ENCODE data around the gene ZNF566.

Gene ZNF566

DNA sequence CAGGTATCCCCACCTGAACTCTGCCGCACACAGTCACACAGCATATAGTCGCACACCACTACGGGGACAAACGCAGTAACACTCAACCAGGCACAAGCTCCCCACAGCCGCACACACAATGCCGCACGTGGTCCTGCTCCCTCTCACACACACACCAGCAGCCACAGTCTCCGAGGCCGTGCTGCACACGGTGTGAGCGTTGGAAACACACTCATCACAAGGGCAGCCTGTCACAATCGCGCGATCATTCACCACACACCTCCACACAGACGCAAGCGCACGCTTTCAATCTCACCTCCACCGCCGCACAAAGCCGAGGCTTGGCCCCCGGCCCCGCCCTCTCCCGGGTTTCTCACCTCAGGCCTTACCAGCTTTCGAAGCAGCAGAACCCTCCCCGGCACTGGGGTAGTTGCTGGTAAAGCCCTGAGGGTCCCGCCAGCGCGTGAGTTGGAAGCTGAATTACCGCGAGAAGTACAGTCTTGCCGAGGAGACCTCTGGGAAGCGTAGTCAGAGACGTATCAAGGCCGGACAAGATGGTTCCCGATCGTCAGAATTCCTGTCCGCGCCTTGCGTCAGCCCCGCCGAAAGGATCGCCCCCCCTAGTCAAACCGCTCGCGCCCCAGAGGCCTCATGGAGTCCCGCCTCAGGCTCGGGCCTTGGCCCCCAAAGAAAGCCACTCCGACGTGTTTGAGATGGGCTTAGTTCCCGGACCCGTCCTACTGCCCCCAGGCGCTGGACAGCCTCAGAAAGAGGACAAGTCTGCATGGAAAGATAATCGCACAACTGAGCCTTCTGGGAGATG is at the start of gene ZNF566:
TSS of gene ZNF566 (minus strand) at position 444 of the 802 bp plus-strand sequence. CDS start 13,004 bp downstream, outside the sequence.
- Histone ChIP-seq H3K9me3 (ENCODE audit: control insufficient read depth, insufficient read depth, low read length) (no peaks in the 10 kb centered on the region), H3K9ac (ENCODE audit: low read depth, low read length) (peak within 1 kb of the TSS; percentile 95), H3K27me3 (ENCODE audit: control insufficient read depth, insufficient read depth, low read length) (no peaks in the 10 kb centered on the region), H3K4me3 (ENCODE audit: low read depth, low read length) (peak within 1 kb of the TSS; percentile 99), H3K36me3 (ENCODE audit: control insufficient read depth, insufficient read depth, low read length) (no peaks in the 10 kb centered on the region), H3K4me1 (ENCODE audit: control insufficient read depth, insufficient read depth, low read length) (no peaks in the 10 kb centered on the region)

- peaks cover 3% of the 10 kb centered on the region for H3K9me3 ChIP-seq (ENCODE audit: control insufficient read depth, insufficient read depth, low read length)
- H3K9ac ChIP-seq (ENCODE audit: low read depth, low read length), result peak overlapping the region; percentile 76
- peak overlapping the region; percentile 100 for H3K4me3 ChIP-seq (ENCODE audit: low read depth, low read length)
- H3K27me3 ChIP-seq (ENCODE audit: control insufficient read depth, insufficient read depth, low read length), result no peaks in the 10 kb centered on the region
- H3K4me1 ChIP-seq (ENCODE audit: control insufficient read depth, insufficient read depth, low read length), result no peaks in the 10 kb centered on the region
- H3K36me3 ChIP-seq (ENCODE audit: control insufficient read depth, insufficient read depth, low read length), result peaks cover 3% of the 10 kb centered on the region
These were observed 39.7 kb upstream of the ZNF566 start for GRCh38 chr19:36528921-36529518.

- peak within 1 kb of the TSS; percentile 99 for H3K9ac ChIP-seq (ENCODE audit: low read depth, low read length)
- H3K4me1 ChIP-seq (ENCODE audit: control insufficient read depth, insufficient read depth, low read length), result no peaks in the 10 kb centered on the region
- H3K9me3 ChIP-seq (ENCODE audit: control insufficient read depth, insufficient read depth, low read length), result peaks cover 3% of the 10 kb centered on the region
- peaks cover 3% of the 10 kb centered on the region for H3K36me3 ChIP-seq (ENCODE audit: control insufficient read depth, insufficient read depth, low read length)
- peak within 1 kb of the TSS; percentile 100 for H3K4me3 ChIP-seq (ENCODE audit: low read depth, low read length)
- no peaks in the 10 kb centered on the region for H3K27me3 ChIP-seq (ENCODE audit: control insufficient read depth, insufficient read depth, low read length)
These were observed 39.0 kb upstream of the ZNF566 start, which contains the start of gene ZNF260 for GRCh38 chr19:36528194-36528920. Gene ZNF260 (minus strand): TSS chr19:36528271. CDS start chr19:36515238, 13,033 bp downstream.

DNA sequence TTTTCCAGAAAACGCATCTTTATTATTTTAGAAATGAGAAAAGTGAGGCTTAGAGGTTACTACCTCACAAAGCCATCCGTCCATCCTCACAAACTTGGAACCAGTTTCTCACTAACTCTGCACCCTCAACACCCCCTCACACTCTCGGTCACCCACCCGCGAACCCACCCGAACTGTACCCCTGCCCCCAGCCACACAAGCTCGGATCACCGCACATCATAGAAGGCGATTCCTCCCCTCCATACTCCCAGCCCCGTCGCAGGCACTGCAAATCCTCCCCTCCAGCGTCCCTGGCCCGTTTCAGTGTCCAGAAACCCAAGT is 38.5 kb upstream of the ZNF566 start:
- Histone ChIP-seq H3K9me3 (ENCODE audit: control insufficient read depth, insufficient read depth, low read length) (peaks cover 3% of the 10 kb centered on the region), H3K4me1 (ENCODE audit: control insufficient read depth, insufficient read depth, low read length) (no peaks in the 10 kb centered on the region), H3K9ac (ENCODE audit: low read depth, low read length) (peak overlapping the region; percentile 99), H3K36me3 (ENCODE audit: control insufficient read depth, insufficient read depth, low read length) (peaks cover 3% of the 10 kb centered on the region), H3K27me3 (ENCODE audit: control insufficient read depth, insufficient read depth, low read length) (no peaks in the 10 kb centered on the region), H3K4me3 (ENCODE audit: low read depth, low read length) (peak overlapping the region; percentile 100)

DNA sequence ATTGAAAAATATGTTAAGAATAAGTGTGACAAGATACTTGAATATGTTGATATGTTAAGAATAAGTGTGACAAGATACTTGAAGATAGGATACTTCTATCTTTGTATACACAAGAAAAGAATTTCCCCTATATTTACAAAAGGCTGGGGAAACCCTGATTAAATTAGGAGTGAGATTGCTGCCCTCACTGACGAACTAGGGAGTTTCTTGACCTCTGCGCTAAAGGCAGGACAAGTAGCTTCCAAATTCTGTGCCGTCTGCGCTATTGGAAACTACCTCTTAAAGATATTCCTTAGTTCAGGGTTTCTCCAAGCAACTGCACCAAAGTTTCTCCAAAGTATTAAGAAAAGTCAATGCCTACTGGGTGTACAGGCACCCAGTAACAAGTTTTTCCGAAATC is 38.0 kb upstream of the ZNF566 start:
- H3K27me3 ChIP-seq (ENCODE audit: control insufficient read depth, insufficient read depth, low read length), result no peaks in the 10 kb centered on the region
- H3K4me1 ChIP-seq (ENCODE audit: control insufficient read depth, insufficient read depth, low read length), result no peaks in the 10 kb centered on the region
- H3K4me3 ChIP-seq (ENCODE audit: low read depth, low read length), result peak overlapping the region; percentile 100
- peaks cover 3% of the 10 kb centered on the region for H3K9me3 ChIP-seq (ENCODE audit: control insufficient read depth, insufficient read depth, low read length)
- peaks cover 3% of the 10 kb centered on the region for H3K36me3 ChIP-seq (ENCODE audit: control insufficient read depth, insufficient read depth, low read length)
- peak overlapping the region; percentile 99 for H3K9ac ChIP-seq (ENCODE audit: low read depth, low read length)

- Histone ChIP-seq H3K9ac (ENCODE audit: low read depth, low read length) (no peak overlapping the region), H3K4me1 (ENCODE audit: control insufficient read depth, insufficient read depth, low read length) (no peaks in the 10 kb centered on the region), H3K4me3 (ENCODE audit: low read depth, low read length) (peak overlapping the region; percentile 100), H3K9me3 (ENCODE audit: control insufficient read depth, insufficient read depth, low read length) (peaks cover 3% of the 10 kb centered on the region), H3K36me3 (ENCODE audit: control insufficient read depth, insufficient read depth, low read length) (peaks cover 3% of the 10 kb centered on the region), H3K27me3 (ENCODE audit: control insufficient read depth, insufficient read depth, low read length) (no peaks in the 10 kb centered on the region)
These were observed 37.2 kb upstream of the ZNF566 start for GRCh38 chr19:36526581-36526980.

DNA sequence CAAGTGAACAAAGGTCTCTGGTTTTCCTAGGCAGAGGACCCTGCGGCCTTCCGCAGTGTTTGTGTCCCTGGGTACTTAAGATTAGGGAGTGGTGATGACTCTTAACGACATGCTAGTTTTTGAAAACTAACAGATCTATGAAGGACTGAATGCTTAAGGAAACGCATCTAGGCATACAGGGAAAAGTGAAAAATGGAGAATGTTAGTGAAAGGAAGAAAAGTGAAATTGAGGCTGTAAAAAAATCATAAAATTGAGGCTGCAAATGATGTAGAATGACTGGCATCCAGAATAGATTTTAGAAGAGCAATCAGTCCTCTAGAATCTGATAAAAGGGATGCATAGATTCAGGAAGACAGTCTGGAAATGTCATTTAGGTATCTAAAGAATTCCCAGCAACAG is 35.3 kb upstream of the ZNF566 start:
- no peaks in the 10 kb centered on the region for H3K27me3 ChIP-seq (ENCODE audit: control insufficient read depth, insufficient read depth, low read length)
- no peaks in the 10 kb centered on the region for H3K4me1 ChIP-seq (ENCODE audit: control insufficient read depth, insufficient read depth, low read length)
- H3K36me3 ChIP-seq (ENCODE audit: control insufficient read depth, insufficient read depth, low read length), result peaks cover 6% of the 10 kb centered on the region
- no peak overlapping the region for H3K4me3 ChIP-seq (ENCODE audit: low read depth, low read length)
- H3K9ac ChIP-seq (ENCODE audit: low read depth, low read length), result no peak overlapping the region
- H3K9me3 ChIP-seq (ENCODE audit: control insufficient read depth, insufficient read depth, low read length), result peaks cover 3% of the 10 kb centered on the region

DNA sequence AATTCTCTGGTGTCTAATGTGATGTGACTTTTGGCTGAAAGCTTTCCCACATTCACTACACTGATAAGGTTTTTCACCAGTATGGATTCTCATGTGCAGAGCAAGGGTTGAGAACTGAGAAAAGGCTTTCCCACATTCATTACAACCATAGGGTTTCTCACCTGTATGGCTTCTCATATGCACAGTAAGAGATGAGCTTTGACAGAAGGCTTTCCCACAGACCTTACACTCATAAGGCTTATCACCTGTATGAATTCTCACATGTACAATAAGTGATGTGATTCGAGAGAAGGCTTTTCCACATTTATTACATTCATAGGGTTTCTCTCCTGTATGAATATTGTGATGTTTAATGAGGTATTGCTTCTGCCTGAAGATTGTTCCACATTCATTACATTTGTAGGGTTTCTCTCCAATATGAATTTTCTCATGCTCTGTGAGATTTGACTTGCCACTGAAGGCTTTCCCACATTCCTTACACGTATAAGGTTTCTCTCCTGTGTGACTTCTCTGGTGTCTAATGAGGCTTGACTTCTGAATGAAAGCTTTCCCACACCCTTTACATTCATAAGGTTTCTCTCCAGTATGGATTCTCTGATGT is 24.8 kb upstream of the ZNF566 start:
- no peak overlapping the region for H3K4me3 ChIP-seq (ENCODE audit: low read depth, low read length)
- peaks cover 46% of the 10 kb centered on the region for H3K9me3 ChIP-seq (ENCODE audit: control insufficient read depth, insufficient read depth, low read length)
- H3K36me3 ChIP-seq (ENCODE audit: control insufficient read depth, insufficient read depth, low read length), result peaks cover 34% of the 10 kb centered on the region
- H3K9ac ChIP-seq (ENCODE audit: low read depth, low read length), result no peak overlapping the region
- H3K27me3 ChIP-seq (ENCODE audit: control insufficient read depth, insufficient read depth, low read length), result no peaks in the 10 kb centered on the region
- H3K4me1 ChIP-seq (ENCODE audit: control insufficient read depth, insufficient read depth, low read length), result no peaks in the 10 kb centered on the region

GRCh38 chr19:36508325-36508724 is 19.0 kb upstream of the ZNF566 start:
- no peaks in the 10 kb centered on the region for H3K27me3 ChIP-seq (ENCODE audit: control insufficient read depth, insufficient read depth, low read length)
- peaks cover 16% of the 10 kb centered on the region for H3K9me3 ChIP-seq (ENCODE audit: control insufficient read depth, insufficient read depth, low read length)
- H3K36me3 ChIP-seq (ENCODE audit: control insufficient read depth, insufficient read depth, low read length), result no peaks in the 10 kb centered on the region
- H3K4me3 ChIP-seq (ENCODE audit: low read depth, low read length), result no peak overlapping the region
- H3K9ac ChIP-seq (ENCODE audit: low read depth, low read length), result no peak overlapping the region
- no peaks in the 10 kb centered on the region for H3K4me1 ChIP-seq (ENCODE audit: control insufficient read depth, insufficient read depth, low read length)

GRCh38 chr19:36501973-36502372 is 12.6 kb upstream of the ZNF566 start:
- Histone ChIP-seq H3K4me1 (ENCODE audit: control insufficient read depth, insufficient read depth, low read length) (no peaks in the 10 kb centered on the region), H3K4me3 (ENCODE audit: low read depth, low read length) (no peak overlapping the region), H3K36me3 (ENCODE audit: control insufficient read depth, insufficient read depth, low read length) (peaks cover 5% of the 10 kb centered on the region), H3K9me3 (ENCODE audit: control insufficient read depth, insufficient read depth, low read length) (peaks cover 6% of the 10 kb centered on the region), H3K9ac (ENCODE audit: low read depth, low read length) (no peak overlapping the region), H3K27me3 (ENCODE audit: control insufficient read depth, insufficient read depth, low read length) (no peaks in the 10 kb centered on the region)

- H3K27me3 ChIP-seq (ENCODE audit: control insufficient read depth, insufficient read depth, low read length), result no peaks in the 10 kb centered on the region
- H3K4me1 ChIP-seq (ENCODE audit: control insufficient read depth, insufficient read depth, low read length), result no peaks in the 10 kb centered on the region
- no peak overlapping the region for H3K4me3 ChIP-seq (ENCODE audit: low read depth, low read length)
- H3K36me3 ChIP-seq (ENCODE audit: control insufficient read depth, insufficient read depth, low read length), result peaks cover 5% of the 10 kb centered on the region
- H3K9me3 ChIP-seq (ENCODE audit: control insufficient read depth, insufficient read depth, low read length), result peaks cover 4% of the 10 kb centered on the region
- H3K9ac ChIP-seq (ENCODE audit: low read depth, low read length), result no peak overlapping the region
These were observed 7.6 kb upstream of the ZNF566 start for GRCh38 chr19:36497001-36497400.

Data from iPS-15b (cell line).